ENCODE results near the gene HES5. TPM values are rescaled to one million over a fixed set of nuclear protein-coding genes. Genes with fewer than 3 reads are reported as not detected.

The HES5 gene
- total and polyA plus RNA-seq, 10 of the 15 experiments (the other 5 are each of a cell fraction or from before 2014, with no cell fraction given) = 0.12 to 0.15 TPM; not detected in 8

DNA sequence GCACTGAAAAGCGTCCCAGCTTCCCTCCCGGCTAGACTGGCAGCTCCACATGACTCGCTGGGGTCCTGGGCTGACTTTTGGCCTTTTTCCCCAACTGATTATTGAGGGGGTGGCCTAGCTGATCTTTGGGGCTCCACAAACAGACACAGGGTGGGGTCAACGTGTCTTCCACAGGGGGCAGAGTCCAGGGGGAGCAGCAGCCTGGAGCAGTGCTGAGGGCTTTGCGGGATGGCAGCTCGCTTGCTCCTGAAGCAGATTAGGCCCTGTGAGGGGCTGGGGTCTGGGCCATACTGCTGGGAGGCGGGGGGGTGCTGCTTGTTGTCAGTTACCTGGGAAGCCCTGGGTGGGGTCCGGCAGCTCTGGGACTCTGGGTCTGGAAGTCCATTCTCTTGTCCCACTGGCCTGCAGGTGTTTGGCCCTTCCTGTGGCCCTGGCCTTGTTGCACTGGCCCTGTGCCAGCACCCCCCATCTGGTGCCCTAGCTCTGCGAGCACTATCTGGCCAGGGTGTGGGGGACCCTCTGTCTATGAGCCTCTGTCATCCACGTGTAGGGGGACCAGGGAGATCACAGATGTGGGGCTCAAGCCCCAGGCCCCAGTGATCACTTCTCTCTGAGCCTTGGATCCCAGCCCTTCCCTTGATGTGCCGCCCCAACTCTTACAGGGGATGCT lies 12.3 kb upstream of the HES5 start:
- ChIA-PET RAD21 (ENCODE audit: unreplicated experiment) (no interaction called here), CTCF (interaction anchor here (0.6 to 0.7 kb wide), 3 partner anchors 11 to 46 kb away, joined by 3 read pairs; no protein-coding TSS in a partner anchor), POLR2A (interaction anchor here (1.3 kb wide), 1 partner anchor 16 kb away, joined by 5 read pairs; the partner anchor contains the start of gene PANK4), SMC1A (ENCODE audit: uncharacterized antibody, unreplicated experiment) (no interaction called here)
- Histone ChIP-seq H3K9me3 (replicated peaks; ENCODE audit: control insufficient read depth, insufficient read depth, low read length) (no peaks in the 10 kb centered on the region), H3K27me3 (replicated peaks in 1 of 2; ENCODE audit: control insufficient read depth in 2 of 2, insufficient read depth in 2 of 2, low read length in 1 of 2) (no peaks in the 10 kb centered on the region; a peak in 1 of 4 replicates), H3K36me3 (ENCODE audit: control insufficient read depth in 2 of 2, insufficient read depth in 2 of 2, low read length in 1 of 2) (no peaks in the 10 kb centered on the region), H3K4me1 (ENCODE audit: control insufficient read depth, insufficient read depth, low read length) (peaks cover 8% of the 10 kb centered on the region), H3K4me3 (no peak overlapping the region), H3K27ac (ENCODE audit: control insufficient read depth, insufficient read depth) (no peak overlapping the region), H4K20me1 (ENCODE audit: control insufficient read depth, insufficient read depth) (no peaks in the 10 kb centered on the region), H3K4me2 (ENCODE audit: control insufficient read depth, insufficient read depth) (no peak overlapping the region), H3K9ac (ENCODE audit: control insufficient read depth, insufficient read depth, low read length) (no peak overlapping the region), H3K79me2 (ENCODE audit: control insufficient read depth, insufficient read depth, low read length) (peaks cover 4% of the 10 kb centered on the region; the same call in 1 of the 2 replicates), H2AFZ (ENCODE audit: control insufficient read depth, low read depth, low read length) (no peak overlapping the region)
- intact Hi-C loops (cut with micrococcal nuclease; ENCODE audit: unreplicated experiment) = loop anchor here (10.0 kb wide), 1 partner anchor 238 kb away; no protein-coding TSS in a partner anchor
- in situ Hi-C loops (cut with MboI) = no loop called here
- TF ChIP-seq EZH2 (IDR thresholded peaks at IDR 0.05; ENCODE audit: borderline replicate concordance, control insufficient read depth, low read depth, low read length) (no peak), FOXK2 (IDR thresholded peaks at IDR 0.05) (no peak), NFYA (IDR thresholded peaks at IDR 0.05; ENCODE audit: borderline replicate concordance, low read depth, low read length) (no peak), FOS (IDR thresholded peaks at IDR 0.05; ENCODE audit: borderline replicate concordance, extremely low read depth, insufficient read length) (no peak), JUNB (IDR thresholded peaks at IDR 0.05) (no peak), GATAD2B (conservative IDR thresholded peaks at IDR 0.05; ENCODE audit: low read depth) (no peak)
- TF ChIP-seq, protein P1, sequence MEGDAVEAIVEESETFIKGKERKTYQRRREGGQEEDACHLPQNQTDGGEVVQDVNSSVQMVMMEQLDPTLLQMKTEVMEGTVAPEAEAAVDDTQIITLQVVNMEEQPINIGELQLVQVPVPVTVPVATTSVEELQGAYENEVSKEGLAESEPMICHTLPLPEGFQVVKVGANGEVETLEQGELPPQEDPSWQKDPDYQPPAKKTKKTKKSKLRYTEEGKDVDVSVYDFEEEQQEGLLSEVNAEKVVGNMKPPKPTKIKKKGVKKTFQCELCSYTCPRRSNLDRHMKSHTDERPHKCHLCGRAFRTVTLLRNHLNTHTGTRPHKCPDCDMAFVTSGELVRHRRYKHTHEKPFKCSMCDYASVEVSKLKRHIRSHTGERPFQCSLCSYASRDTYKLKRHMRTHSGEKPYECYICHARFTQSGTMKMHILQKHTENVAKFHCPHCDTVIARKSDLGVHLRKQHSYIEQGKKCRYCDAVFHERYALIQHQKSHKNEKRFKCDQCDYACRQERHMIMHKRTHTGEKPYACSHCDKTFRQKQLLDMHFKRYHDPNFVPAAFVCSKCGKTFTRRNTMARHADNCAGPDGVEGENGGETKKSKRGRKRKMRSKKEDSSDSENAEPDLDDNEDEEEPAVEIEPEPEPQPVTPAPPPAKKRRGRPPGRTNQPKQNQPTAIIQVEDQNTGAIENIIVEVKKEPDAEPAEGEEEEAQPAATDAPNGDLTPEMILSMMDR (IDR thresholded peaks at IDR 0.05 in 2 of 3, conservative IDR thresholded peaks at IDR 0.05 in 1 of 3; ENCODE audit: control insufficient read depth in 2 of 3, extremely low read depth in 1 of 3, insufficient read depth in 1 of 3, low read depth in 3 of 3, low read length in 3 of 3) = no peak
- TF ChIP-seq, protein P2, sequence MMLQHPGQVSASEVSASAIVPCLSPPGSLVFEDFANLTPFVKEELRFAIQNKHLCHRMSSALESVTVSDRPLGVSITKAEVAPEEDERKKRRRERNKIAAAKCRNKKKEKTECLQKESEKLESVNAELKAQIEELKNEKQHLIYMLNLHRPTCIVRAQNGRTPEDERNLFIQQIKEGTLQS (IDR thresholded peaks at IDR 0.05; ENCODE audit: borderline replicate concordance, extremely low read depth, low read depth, low read length) = no peak
- BruUV-seq (replicated peaks) = no TSS peak
- ATAC-seq = no peak
- WGBS (ENCODE audit: insufficient coverage, insufficient replicate concordance, low lambda C conversion rate, missing lambda C conversion rate) = 41% methylated on average over 11 of the region's 11 CpGs
- DNase-seq (ENCODE audit: low read depth, low spot score) = no peak
- FAIRE-seq = no peak
